PC-9 (cell line): Measurements from ENCODE around the gene CDK9.

Experiments
- CTCF ChIP-seq: fragments of 200-600 bp; sonication (generic); conservative IDR thresholded peaks from 2 replicates; pipeline ENCODE4 v1.6.1; 2017; ENCODE audit warnings: mixed run types, antibody characterized with exemption, mild to moderate bottlenecking, moderate library complexity
- EZH2 ChIP-seq: fragments of 200-600 bp; sonication (generic); IDR thresholded peaks from 2 replicates; pipeline ENCODE4 v1.8.0; 2017; ENCODE audit warnings: antibody characterized with exemption, low read depth

- no peak for TF ChIP-seq CTCF
- TF ChIP-seq EZH2 = no peak
Measured at GRCh38 chr9:127753148-127753547, 32.7 kb upstream of the CDK9 start.
